Suprapubic skin (tissue), 4 donors: ENCODE results near the gene TMEM109. TPM values are rescaled to one million over a fixed set of nuclear protein-coding genes. Genes with fewer than 3 reads are reported as not detected.

Experiments used
- DNase-seq, 2 donors: peaks; one replicate each; pipeline ENCODE4 v3.0.0-alpha.2; 2019; ENCODE audit warnings: low spot score in 2 of 2
- H3K27ac ChIP-seq: fragments of 200-600 bp; sonication (generic); one replicate; pipeline ENCODE4 v1.5.1; 2019
- H3K27me3 ChIP-seq: fragments of 200-600 bp; sonication (generic); one replicate; pipeline ENCODE4 v1.5.1; 2019
- H3K36me3 ChIP-seq: fragments of 200-600 bp; sonication (generic); one replicate; pipeline ENCODE4 v1.5.1; 2019
- H3K4me1 ChIP-seq: fragments of 200-600 bp; sonication (generic); one replicate; pipeline ENCODE4 v1.5.1; 2019
- H3K4me3 ChIP-seq: fragments of 200-600 bp; sonication (generic); one replicate; pipeline ENCODE4 v1.5.1; 2019; ENCODE audit warnings: mild to moderate bottlenecking
- H3K9me3 ChIP-seq: fragments of 200-600 bp; sonication (generic); one replicate; pipeline ENCODE4 v1.5.1; 2019
- CTCF ChIP-seq, 2 donors: fragments of 200-600 bp in 1 of 2; fragments of 450-650 bp in 1 of 2; sonication (generic) in 1 of 2; IDR thresholded peaks; one replicate each; pipeline ENCODE4 v1.5.1; 2016 to 2019; ENCODE audit warnings: antibody characterized with exemption in 2 of 2, mild to moderate bottlenecking in 1 of 2, moderate library complexity in 1 of 2
- EP300 ChIP-seq: sonication (generic); formaldehyde crosslinking; IDR thresholded peaks from one replicate; pipeline ENCODE4 v1.6.1; 2017; ENCODE audit warnings: antibody characterized with exemption
- POLR2A ChIP-seq, 2 donors: fragments of 450-650 bp; IDR thresholded peaks; one replicate each; pipeline ENCODE4 v1.6.1; 2017; ENCODE audit warnings: antibody characterized with exemption in 2 of 2, mild to moderate bottlenecking in 2 of 2, moderate library complexity in 2 of 2
- POLR2AphosphoS5 ChIP-seq, 3 donors: sonication (generic); formaldehyde crosslinking; IDR thresholded peaks; one replicate each; pipeline ENCODE4 v1.6.1; 2017; ENCODE audit warnings: antibody characterized with exemption in 3 of 3
- WGBS: methylation state at CpG from one replicate; pipeline ENCODE4 v1.1.5; 2018; 5-methylcytosine and 5-hydroxymethylcytosine counted together
- total RNA-seq, 4 donors: library from RNA; depleted of rRNA; stranded (reverse); fragments of >200 nt; gene quantifications; one replicate each; pipeline ENCODE4 v1.1.0, GENCODE V29; 2016

The TMEM109 gene
- total RNA-seq, 4 donors from 2014 or later, result 67.4 to 128 (median 110) TPM

GRCh38 chr11:60875366-60876167 lies 38.4 kb upstream of the TMEM109 start:
- peak in 1 of 2 donors; percentile 47 for DNase-seq
- WGBS, result 62% methylated on average over 5 of the region's 7 CpGs
- no peaks in the 10 kb centered on the region for H3K27me3 ChIP-seq
- no peak overlapping the region for H3K4me3 ChIP-seq
- H3K36me3 ChIP-seq, result peaks cover 24% of the 10 kb centered on the region
- H3K9me3 ChIP-seq, result no peaks in the 10 kb centered on the region
- no peak for TF ChIP-seq CTCF (IDR thresholded peaks at IDR 0.05)
- TF ChIP-seq POLR2A (IDR thresholded peaks at IDR 0.05), result no peak
- TF ChIP-seq POLR2AphosphoS5 (IDR thresholded peaks at IDR 0.05), result no peak
- no peak for TF ChIP-seq EP300
- H3K4me1 ChIP-seq, result peaks cover 6% of the 10 kb centered on the region
- H3K27ac ChIP-seq, result no peak overlapping the region

- TF ChIP-seq POLR2A (IDR thresholded peaks at IDR 0.05) (no peak), CTCF (IDR thresholded peaks at IDR 0.05) (no peak), EP300 (no peak), POLR2AphosphoS5 (IDR thresholded peaks at IDR 0.05) (no peak)
- Histone ChIP-seq H3K4me1 (peaks cover 6% of the 10 kb centered on the region), H3K9me3 (no peaks in the 10 kb centered on the region), H3K4me3 (no peak overlapping the region), H3K27ac (no peak overlapping the region), H3K36me3 (peaks cover 28% of the 10 kb centered on the region), H3K27me3 (no peaks in the 10 kb centered on the region)
- DNase-seq, result peak in 1 of 2 donors; percentile 57
- WGBS, result 83% methylated on average over 1 of the region's 2 CpGs
These were observed 37.8 kb upstream of the TMEM109 start for GRCh38 chr11:60876168-60876485.

- peak in 1 of 2 donors; percentile 67 for DNase-seq
- no peak overlapping the region for H3K27ac ChIP-seq
- no peaks in the 10 kb centered on the region for H3K27me3 ChIP-seq
- H3K36me3 ChIP-seq, result peaks cover 33% of the 10 kb centered on the region
- no peaks in the 10 kb centered on the region for H3K9me3 ChIP-seq
- WGBS, result 72% methylated on average over 5 of the region's 5 CpGs
- H3K4me1 ChIP-seq, result no peaks in the 10 kb centered on the region
- no peak overlapping the region for H3K4me3 ChIP-seq
- TF ChIP-seq POLR2AphosphoS5 (IDR thresholded peaks at IDR 0.05) (no peak), EP300 (no peak), CTCF (IDR thresholded peaks at IDR 0.05) (no peak), POLR2A (IDR thresholded peaks at IDR 0.05) (no peak)
These were observed 35.5 kb upstream of the TMEM109 start for GRCh38 chr11:60878245-60879101.

- H3K4me1 ChIP-seq, result no peaks in the 10 kb centered on the region
- H3K27me3 ChIP-seq, result no peaks in the 10 kb centered on the region
- no peaks in the 10 kb centered on the region for H3K9me3 ChIP-seq
- H3K36me3 ChIP-seq, result peaks cover 33% of the 10 kb centered on the region
- H3K4me3 ChIP-seq, result no peak overlapping the region
- no peak overlapping the region for H3K27ac ChIP-seq
- TF ChIP-seq POLR2AphosphoS5 (IDR thresholded peaks at IDR 0.05) (no peak), CTCF (IDR thresholded peaks at IDR 0.05) (no peak), EP300 (no peak), POLR2A (IDR thresholded peaks at IDR 0.05) (no peak)
- DNase-seq, result no peak
- WGBS, result 84% methylated on average over 1 of the region's 1 CpG
These were observed 34.9 kb upstream of the TMEM109 start for GRCh38 chr11:60879104-60879503.
